IPS-18a (cell line): ENCODE measurements around the gene IL36G.

Experiments
- H3K27ac ChIP-seq: one replicate; pipeline ENCODE4 v1.5.1; 2013; ENCODE audit warnings: low read length
- H3K27me3 ChIP-seq: one replicate; pipeline ENCODE4 v1.6.1; 2013; ENCODE audit warnings: mild to moderate bottlenecking, low read length; ENCODE audit not compliant: control insufficient read depth, insufficient read depth
- H3K36me3 ChIP-seq: one replicate; pipeline ENCODE4 v1.6.1; 2013; ENCODE audit warnings: low read depth, low read length; ENCODE audit not compliant: control insufficient read depth
- H3K4me1 ChIP-seq: one replicate; pipeline ENCODE4 v1.6.1; 2013; ENCODE audit warnings: low read depth, low read length; ENCODE audit not compliant: control insufficient read depth
- H3K4me3 ChIP-seq: one replicate; pipeline ENCODE4 v1.5.1; 2013; ENCODE audit warnings: low read length
- H3K9ac ChIP-seq: one replicate; pipeline ENCODE4 v1.6.1; 2013; ENCODE audit warnings: mild to moderate bottlenecking, low read length, moderate library complexity
- H3K9me3 ChIP-seq: one replicate; pipeline ENCODE4 v1.6.1; 2013; ENCODE audit warnings: low read depth, low read length; ENCODE audit not compliant: control insufficient read depth

The IL36G gene

GRCh38 chr2:113009622-113010021 is 31.8 kb downstream of the IL36G start:
- Histone ChIP-seq H3K4me3 (no peak overlapping the region), H3K9ac (no peak overlapping the region), H3K9me3 (no peaks in the 10 kb centered on the region), H3K4me1 (no peaks in the 10 kb centered on the region), H3K36me3 (no peaks in the 10 kb centered on the region), H3K27me3 (no peaks in the 10 kb centered on the region), H3K27ac (no peak overlapping the region)

DNA sequence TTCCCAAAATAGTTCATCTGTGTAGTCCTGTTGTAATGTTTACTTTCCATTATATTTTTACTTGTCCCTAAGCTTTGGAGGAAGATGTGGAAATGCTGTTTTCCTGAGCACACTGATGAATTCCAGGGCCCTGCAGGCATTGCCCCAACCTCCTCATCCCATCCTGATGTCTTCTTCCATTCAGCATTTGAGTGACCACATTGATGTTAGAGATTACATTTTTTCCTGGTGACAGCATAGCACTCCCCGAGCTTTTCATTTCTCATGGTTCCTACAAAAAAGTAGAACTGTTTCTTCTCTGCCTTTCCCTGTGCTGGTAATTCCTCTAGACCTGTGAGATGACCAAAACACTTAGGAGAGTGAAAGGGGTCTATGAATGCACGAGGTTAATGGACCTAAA is 32.3 kb downstream of the IL36G start:
- Histone ChIP-seq H3K9ac (no peak overlapping the region), H3K36me3 (no peaks in the 10 kb centered on the region), H3K27ac (no peak overlapping the region)

DNA sequence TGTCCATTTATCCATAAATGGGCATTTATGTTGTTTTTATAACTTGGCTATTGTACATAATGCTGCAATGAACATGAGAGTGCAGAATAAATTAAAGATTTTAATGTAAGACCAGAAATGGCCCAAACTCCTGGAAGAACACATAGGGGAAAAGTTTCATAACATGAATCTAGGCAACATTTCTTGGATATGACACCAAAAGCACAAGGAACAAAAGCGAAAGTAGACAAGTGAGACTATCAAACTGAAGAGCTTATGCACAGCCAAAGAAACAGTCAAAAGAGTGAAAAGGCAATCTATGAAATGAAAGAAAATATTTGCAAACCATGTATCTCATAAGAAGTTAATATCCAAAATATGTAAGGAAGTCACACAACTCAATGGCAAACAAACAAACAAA is 33.3 kb downstream of the IL36G start:
- H3K27me3 ChIP-seq = no peaks in the 10 kb centered on the region
- no peak overlapping the region for H3K9ac ChIP-seq
- H3K4me3 ChIP-seq = no peak overlapping the region
- H3K9me3 ChIP-seq = no peaks in the 10 kb centered on the region
- H3K4me1 ChIP-seq = no peaks in the 10 kb centered on the region
- H3K27ac ChIP-seq = no peak overlapping the region
- no peaks in the 10 kb centered on the region for H3K36me3 ChIP-seq

More for the DNA sequence above, 32.3 kb downstream of the IL36G start:
- Histone ChIP-seq H3K4me1 (no peaks in the 10 kb centered on the region), H3K4me3 (no peak overlapping the region), H3K9me3 (no peaks in the 10 kb centered on the region), H3K27me3 (no peaks in the 10 kb centered on the region)

DNA sequence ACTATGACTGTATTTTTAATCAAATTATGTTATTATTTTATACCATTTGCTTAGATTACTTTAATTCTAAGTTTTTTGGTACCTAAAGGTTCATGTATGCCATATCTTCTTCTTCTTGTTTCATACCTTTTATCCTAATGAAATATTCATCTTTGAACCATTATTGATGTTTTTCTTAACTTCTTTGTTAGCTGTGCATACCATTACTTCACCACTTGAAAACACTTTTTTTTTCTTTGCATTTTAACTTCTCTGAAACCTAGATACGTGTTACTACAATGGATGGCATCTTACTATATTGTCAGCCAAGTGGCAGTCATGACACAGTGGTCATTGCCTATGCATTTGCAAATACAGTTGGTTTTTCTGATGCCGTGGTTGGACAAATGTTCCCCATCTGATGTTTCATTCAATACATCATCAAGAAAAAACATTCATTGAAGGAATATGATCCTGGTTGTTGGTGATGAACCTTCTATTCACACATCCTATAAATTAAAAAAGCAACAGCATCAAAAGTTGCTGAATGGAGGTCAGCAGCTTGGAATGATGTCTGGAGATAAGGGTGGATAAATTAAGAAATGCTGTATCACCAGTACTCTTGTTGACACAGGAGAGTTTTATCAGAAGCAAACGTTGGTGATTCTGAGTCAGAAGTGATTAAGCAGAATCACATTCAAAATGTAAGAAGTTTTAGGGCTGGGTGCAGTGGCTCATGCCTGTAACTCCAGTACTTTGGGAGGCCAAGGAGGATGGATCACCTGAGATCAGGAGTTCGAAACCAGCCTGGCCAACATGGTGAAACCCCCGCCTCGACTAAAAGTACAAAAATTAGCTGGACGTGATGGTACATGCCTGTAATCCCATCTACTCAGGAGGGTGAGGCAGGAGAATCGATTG is 34.9 kb downstream of the IL36G start:
- H3K4me1 ChIP-seq = no peaks in the 10 kb centered on the region
- no peak overlapping the region for H3K4me3 ChIP-seq
- no peaks in the 10 kb centered on the region for H3K36me3 ChIP-seq
- no peaks in the 10 kb centered on the region for H3K27me3 ChIP-seq
- no peak overlapping the region for H3K27ac ChIP-seq
- no peaks in the 10 kb centered on the region for H3K9me3 ChIP-seq
- H3K9ac ChIP-seq = no peak overlapping the region

GRCh38 chr2:113013336-113013661 is 35.5 kb downstream of the IL36G start:
- no peaks in the 10 kb centered on the region for H3K4me1 ChIP-seq
- H3K4me3 ChIP-seq = no peak overlapping the region
- no peaks in the 10 kb centered on the region for H3K27me3 ChIP-seq
- H3K36me3 ChIP-seq = no peaks in the 10 kb centered on the region
- no peaks in the 10 kb centered on the region for H3K9me3 ChIP-seq
- H3K27ac ChIP-seq = no peak overlapping the region
- no peak overlapping the region for H3K9ac ChIP-seq

DNA sequence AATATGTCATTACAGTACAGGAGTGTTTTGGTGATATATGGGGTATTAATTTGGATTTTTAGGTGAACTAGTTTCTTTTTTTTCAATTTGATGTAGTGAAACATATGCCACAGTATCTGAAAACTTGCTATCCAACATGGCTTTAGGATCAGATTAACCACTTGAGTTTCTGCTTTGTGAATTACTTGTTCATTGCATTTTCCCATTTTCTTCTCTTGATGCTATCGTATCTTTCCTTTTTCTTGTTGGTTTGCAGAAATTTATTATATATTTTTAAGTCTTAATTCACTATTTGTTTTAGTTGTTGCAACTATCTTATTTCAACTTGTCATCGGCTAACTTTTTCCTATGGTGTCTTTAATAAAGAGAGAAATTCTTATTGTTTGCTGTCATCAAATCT is 36.3 kb downstream of the IL36G start:
- no peak overlapping the region for H3K9ac ChIP-seq
- H3K4me1 ChIP-seq = no peaks in the 10 kb centered on the region
- H3K4me3 ChIP-seq = no peak overlapping the region
- H3K27me3 ChIP-seq = no peaks in the 10 kb centered on the region
- no peaks in the 10 kb centered on the region for H3K9me3 ChIP-seq
- no peaks in the 10 kb centered on the region for H3K36me3 ChIP-seq
- no peak overlapping the region for H3K27ac ChIP-seq

- Histone ChIP-seq H3K9me3 (no peaks in the 10 kb centered on the region), H3K27ac (no peak overlapping the region), H3K4me1 (no peaks in the 10 kb centered on the region), H3K9ac (no peak overlapping the region), H3K27me3 (no peaks in the 10 kb centered on the region), H3K36me3 (no peaks in the 10 kb centered on the region), H3K4me3 (no peak overlapping the region)
Measured at GRCh38 chr2:113015042-113015441, 37.2 kb downstream of the IL36G start.

DNA sequence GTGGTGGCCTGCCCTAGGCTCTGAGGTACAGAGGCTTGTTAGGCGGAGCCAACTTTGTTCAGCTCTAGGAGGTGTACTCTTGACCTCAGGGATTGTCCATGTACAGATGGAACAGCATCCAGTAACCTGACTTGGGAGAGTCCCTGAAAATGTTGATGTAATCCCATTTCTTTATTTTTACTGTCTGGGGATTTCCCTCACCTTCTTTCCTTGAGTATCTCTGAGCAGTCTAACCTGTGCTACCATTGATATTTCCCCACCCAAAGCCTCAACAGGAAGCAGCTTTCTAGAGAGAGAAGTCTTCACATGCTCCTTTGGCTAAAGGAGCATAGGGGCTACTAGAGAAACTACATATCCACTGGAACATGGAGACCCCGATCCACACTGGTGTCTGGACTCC is 37.8 kb downstream of the IL36G start:
- H3K27ac ChIP-seq = no peak overlapping the region
- no peaks in the 10 kb centered on the region for H3K36me3 ChIP-seq
- no peak overlapping the region for H3K9ac ChIP-seq
- no peak overlapping the region for H3K4me3 ChIP-seq
- no peaks in the 10 kb centered on the region for H3K27me3 ChIP-seq
- no peaks in the 10 kb centered on the region for H3K4me1 ChIP-seq
- H3K9me3 ChIP-seq = no peaks in the 10 kb centered on the region

DNA sequence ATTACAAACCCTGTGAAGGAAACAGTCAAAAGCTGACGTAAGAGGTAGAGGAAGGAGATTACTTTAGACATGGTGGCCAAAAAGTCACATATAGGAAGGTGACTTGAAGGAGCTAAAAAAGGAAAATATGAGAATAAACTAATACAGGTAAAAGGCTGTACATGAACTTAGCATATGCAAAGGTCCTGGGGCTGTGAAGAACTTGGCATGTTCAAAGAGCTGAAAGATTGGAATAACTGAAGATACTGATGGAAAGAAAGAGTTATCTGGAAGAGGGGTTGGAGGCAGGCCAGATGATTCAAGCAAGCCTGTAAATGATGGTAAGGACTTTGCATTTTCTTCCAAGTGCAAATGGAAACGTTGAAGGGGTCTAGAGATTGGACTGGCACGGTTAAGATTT is 40.7 kb downstream of the IL36G start:
- Histone ChIP-seq H3K27ac (no peak overlapping the region), H3K9me3 (no peaks in the 10 kb centered on the region), H3K9ac (no peak overlapping the region), H3K27me3 (no peaks in the 10 kb centered on the region), H3K4me3 (no peak overlapping the region), H3K36me3 (no peaks in the 10 kb centered on the region), H3K4me1 (no peaks in the 10 kb centered on the region)

- Histone ChIP-seq H3K4me1 (no peaks in the 10 kb centered on the region), H3K27me3 (no peaks in the 10 kb centered on the region), H3K4me3 (no peak overlapping the region), H3K9me3 (no peaks in the 10 kb centered on the region), H3K36me3 (no peaks in the 10 kb centered on the region), H3K27ac (no peak overlapping the region), H3K9ac (no peak overlapping the region)
Measured at GRCh38 chr2:113021312-113021711, 43.5 kb downstream of the IL36G start.

GRCh38 chr2:113024764-113025163 is 47.0 kb downstream of the IL36G start:
- no peak overlapping the region for H3K9ac ChIP-seq
- H3K27ac ChIP-seq = no peak overlapping the region
- no peak overlapping the region for H3K4me3 ChIP-seq
- no peaks in the 10 kb centered on the region for H3K36me3 ChIP-seq
- peaks cover 7% of the 10 kb centered on the region for H3K4me1 ChIP-seq
- no peaks in the 10 kb centered on the region for H3K9me3 ChIP-seq
- no peaks in the 10 kb centered on the region for H3K27me3 ChIP-seq

GRCh38 chr2:113025737-113026136 is 47.9 kb downstream of the IL36G start:
- H3K9ac ChIP-seq = no peak overlapping the region
- H3K27me3 ChIP-seq = no peaks in the 10 kb centered on the region
- H3K4me3 ChIP-seq = no peak overlapping the region
- no peak overlapping the region for H3K27ac ChIP-seq
- no peaks in the 10 kb centered on the region for H3K9me3 ChIP-seq
- peaks cover 7% of the 10 kb centered on the region for H3K4me1 ChIP-seq
- no peaks in the 10 kb centered on the region for H3K36me3 ChIP-seq
